GM12872 (cell line): Measurements from ENCODE around the gene TMEM169.

ENCODE experiments used
- TF ChIP-seq, protein P1 (sequence below): IDR thresholded peaks from 3 replicates; pipeline ENCODE4 v1.5.1; 2011; ENCODE audit warnings: low read depth, mild to moderate bottlenecking, low read length, moderate library complexity; ENCODE audit not compliant: insufficient read depth

The TMEM169 gene

DNA sequence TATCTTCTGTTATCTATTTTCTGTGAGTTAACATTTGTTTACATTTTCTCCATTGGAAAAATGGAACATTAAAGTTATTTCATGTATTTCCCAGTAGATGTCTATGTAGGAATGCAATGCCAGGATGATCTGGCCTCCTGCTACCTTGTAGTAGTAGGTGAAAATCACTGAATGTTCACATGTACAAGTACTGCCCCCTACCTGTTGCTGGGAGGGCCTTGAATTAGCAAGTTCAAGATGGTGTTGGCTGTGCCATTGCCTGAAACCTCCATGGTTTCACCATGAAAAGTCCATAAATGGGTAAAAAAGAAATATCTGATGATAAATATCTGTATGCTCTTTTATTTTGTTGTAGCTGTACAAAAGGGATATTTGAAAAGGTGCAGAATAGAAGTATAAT lies 58.2 kb downstream of the TMEM169 start:
- TF ChIP-seq, protein P1, sequence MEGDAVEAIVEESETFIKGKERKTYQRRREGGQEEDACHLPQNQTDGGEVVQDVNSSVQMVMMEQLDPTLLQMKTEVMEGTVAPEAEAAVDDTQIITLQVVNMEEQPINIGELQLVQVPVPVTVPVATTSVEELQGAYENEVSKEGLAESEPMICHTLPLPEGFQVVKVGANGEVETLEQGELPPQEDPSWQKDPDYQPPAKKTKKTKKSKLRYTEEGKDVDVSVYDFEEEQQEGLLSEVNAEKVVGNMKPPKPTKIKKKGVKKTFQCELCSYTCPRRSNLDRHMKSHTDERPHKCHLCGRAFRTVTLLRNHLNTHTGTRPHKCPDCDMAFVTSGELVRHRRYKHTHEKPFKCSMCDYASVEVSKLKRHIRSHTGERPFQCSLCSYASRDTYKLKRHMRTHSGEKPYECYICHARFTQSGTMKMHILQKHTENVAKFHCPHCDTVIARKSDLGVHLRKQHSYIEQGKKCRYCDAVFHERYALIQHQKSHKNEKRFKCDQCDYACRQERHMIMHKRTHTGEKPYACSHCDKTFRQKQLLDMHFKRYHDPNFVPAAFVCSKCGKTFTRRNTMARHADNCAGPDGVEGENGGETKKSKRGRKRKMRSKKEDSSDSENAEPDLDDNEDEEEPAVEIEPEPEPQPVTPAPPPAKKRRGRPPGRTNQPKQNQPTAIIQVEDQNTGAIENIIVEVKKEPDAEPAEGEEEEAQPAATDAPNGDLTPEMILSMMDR = peak; percentile 42; the same call in 1 of the 3 replicates

DNA sequence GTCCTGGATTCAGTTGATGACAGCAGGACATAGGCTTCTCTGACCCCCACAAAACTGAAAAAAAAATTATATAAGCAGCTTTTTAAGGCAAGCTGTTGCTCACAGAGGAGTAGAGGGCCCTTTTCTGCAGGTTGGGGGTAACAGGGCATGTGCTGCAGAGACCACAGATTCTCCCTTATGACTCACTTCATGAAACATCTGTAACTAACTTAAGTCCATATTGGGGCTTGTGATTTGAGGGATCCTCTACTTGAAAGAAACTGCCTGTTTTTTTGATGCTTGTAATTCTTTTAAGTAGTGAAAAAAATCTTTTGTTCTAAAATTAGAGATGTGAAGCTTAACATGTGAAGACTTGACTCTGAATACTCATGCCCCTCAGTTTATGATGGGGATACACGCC lies 60.8 kb downstream of the TMEM169 start:
- TF ChIP-seq, protein P1 = no peak

DNA sequence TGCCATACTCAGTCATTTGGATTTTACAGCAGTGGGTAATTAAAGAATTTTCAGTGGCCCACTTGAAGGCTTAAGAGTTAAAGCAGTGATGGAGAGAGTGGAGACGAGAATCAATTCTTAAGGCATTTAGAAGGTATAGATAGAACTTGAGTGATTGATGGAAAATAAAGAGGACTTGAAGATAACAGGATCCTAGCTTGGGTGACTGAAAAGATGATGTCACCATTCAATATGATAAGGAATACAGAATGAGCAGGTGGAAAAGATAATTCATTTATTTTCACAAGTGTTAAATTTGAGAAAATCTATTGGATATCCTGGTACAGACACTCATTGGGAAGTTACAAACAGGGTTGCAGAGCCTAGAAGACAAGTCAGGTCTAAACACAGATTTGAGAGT lies 62.7 kb downstream of the TMEM169 start:
- TF ChIP-seq, protein P1 = no peak

DNA sequence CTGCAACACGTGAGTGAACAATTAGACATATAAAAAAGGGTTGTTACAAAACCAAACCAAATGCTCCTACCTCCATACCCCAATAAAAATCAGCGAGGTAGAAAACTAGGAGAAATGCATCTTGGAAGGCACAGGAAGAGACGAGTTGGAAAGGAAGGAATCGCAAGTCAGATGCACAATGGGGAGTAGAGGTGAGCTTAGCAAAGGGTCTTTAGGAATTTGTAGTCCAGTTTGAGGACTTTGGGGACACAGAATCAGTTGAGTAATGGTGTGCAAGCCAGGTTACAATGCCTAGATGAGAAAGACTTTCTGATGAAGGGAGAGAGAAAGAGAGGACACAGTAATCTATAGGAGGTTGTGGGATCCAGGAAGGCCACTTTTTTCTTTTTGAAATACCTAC lies 63.1 kb downstream of the TMEM169 start:
- TF ChIP-seq, protein P1 = no peak

DNA sequence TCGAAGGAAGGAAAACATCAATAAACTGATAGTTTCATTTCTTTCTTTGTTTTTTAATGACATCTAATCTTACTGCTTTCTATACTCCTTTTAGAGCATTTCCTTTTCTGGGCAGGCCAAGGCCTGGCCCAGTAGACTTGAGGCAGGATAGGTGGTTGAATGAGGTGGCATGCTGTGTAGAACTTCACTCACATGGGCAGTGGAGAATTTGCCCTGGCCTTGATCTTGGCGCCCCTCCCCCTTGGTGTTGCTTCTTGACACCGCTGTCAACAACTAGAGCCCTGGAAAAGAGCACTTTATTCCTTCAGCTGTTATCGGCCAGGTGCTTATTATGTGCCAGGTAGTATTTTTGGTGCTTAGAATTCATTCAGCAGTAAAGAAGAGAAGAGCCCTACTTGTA lies 64.9 kb downstream of the TMEM169 start:
- TF ChIP-seq, protein P1 = no peak

DNA sequence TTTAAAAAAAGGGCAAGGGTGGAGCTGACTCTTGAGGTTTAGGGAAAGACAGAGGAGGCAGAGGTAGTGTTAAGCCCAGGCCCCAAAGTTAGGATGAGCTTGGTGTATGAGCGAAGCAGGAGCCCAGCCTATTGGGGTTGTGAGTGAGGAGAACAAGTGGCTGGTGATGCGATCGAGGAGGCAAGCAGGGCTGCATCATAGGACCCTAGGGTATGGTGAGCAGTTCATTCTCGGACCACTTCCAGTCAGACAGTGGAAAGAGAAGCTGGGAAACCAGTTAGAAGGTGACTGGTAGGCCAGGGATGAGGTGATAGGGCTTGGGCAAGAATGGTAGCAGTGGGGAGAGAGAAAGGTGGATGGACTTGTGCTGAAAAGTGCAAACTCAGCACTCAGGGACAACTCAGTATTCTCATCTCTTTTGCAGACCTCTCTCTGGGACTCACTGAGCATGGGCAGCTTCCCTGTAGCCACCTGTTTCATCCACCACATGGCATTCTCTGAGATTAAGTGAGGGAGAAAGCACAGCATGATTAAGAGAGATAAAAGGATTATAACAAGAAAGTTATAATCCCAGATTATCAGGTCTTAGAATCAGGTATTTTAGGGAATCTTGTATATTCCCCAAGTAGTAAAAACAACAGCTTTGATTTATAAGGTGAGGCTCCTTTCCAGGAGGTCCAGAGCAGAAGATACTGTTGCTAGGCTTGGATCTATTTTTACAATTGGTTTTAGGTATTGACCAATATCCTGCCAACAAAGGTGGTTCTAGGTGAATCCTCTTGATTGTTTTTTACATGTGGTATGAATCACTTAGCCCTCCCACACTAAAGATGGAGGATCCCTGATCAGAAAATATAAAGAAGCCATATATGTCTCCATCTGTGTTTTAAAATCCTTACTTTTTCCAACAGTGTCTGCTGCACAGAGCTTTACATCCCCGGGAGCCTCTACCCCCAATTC lies 65.7 kb downstream of the TMEM169 start:
- TF ChIP-seq, protein P1 = no peak

DNA sequence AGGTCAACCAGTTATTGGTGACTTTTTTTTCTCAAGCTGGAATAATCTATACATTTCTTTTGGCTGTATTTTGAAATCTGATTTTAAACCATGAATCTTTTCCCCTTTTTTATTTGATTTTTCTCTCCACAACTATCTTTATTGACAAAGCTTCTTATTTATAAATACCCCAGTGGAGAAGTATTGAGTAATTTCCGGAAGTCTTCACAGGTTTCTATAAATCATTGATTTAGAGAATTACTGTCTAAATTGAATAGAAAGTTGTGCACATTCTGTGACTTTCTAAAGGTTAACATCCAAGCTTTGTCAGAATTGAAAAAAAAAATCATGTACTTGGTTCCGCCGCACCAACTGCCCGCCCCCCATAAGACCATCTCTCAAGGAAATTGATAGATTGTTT lies 67.3 kb downstream of the TMEM169 start:
- TF ChIP-seq, protein P1 = no peak
